GM23338 (cell line): ENCODE results near the gene SCIN. TPM values are rescaled to one million over a fixed set of nuclear protein-coding genes. Genes with fewer than 3 reads are reported as not detected.

Experiments
- ATAC-seq: fragments of 200-7000 bp; cut with Tn5 transposase; 3 replicates; pipeline ENCODE4 v1.9.1; 2020
- DNase-seq: peaks from one replicate; pipeline ENCODE4 v3.0.0-alpha.2; 2015; ENCODE audit warnings: low spot score
- H2AFZ ChIP-seq: fragments of 200-600 bp; sonication (generic); 2 replicates; pipeline ENCODE4 v1.8.0; 2016; ENCODE audit warnings: antibody characterized with exemption, mild to moderate bottlenecking, moderate library complexity
- H3F3A ChIP-seq: fragments of 200-600 bp; sonication (generic); replicated peaks from 2 replicates; pipeline ENCODE4 v1.8.0; 2017; ENCODE audit warnings: antibody characterized with exemption, mixed run types, low read depth
- H3K27ac ChIP-seq: fragments of 200-600 bp; sonication (generic); 2 replicates; pipeline ENCODE4 v1.6.1; 2016; ENCODE audit warnings: low read depth
- H3K27me3 ChIP-seq: fragments of 200-600 bp; sonication (generic); 2 replicates; pipeline ENCODE4 v1.8.0; 2016; ENCODE audit warnings: mild to moderate bottlenecking, mixed run types, moderate library complexity; ENCODE audit not compliant: insufficient read depth
- H3K36me3 ChIP-seq: fragments of 200-600 bp; sonication (generic); 2 replicates; pipeline ENCODE4 v1.8.0; 2016; ENCODE audit warnings: mild to moderate bottlenecking; ENCODE audit not compliant: insufficient read depth
- H3K4me1 ChIP-seq: fragments of 200-600 bp; sonication (generic); 2 replicates; pipeline ENCODE4 v1.8.0; 2016; ENCODE audit warnings: mild to moderate bottlenecking, moderate library complexity; ENCODE audit not compliant: insufficient read depth
- H3K4me2 ChIP-seq: fragments of 200-600 bp; sonication (generic); 2 replicates; pipeline ENCODE4 v1.7.1; 2017; ENCODE audit warnings: mixed run types
- H3K4me3 ChIP-seq: fragments of 200-600 bp; sonication (generic); 2 replicates; pipeline ENCODE4 v1.6.1; 2016; ENCODE audit warnings: mixed run types
- H3K79me2 ChIP-seq: fragments of 200-600 bp; sonication (generic); replicated peaks from 2 replicates; pipeline ENCODE4 v1.8.0; 2017; ENCODE audit warnings: mild to moderate bottlenecking; ENCODE audit not compliant: insufficient read depth
- H3K9me2 ChIP-seq: fragments of 200-600 bp; sonication (generic); 2 replicates; pipeline ENCODE4 v1.8.0; 2017; ENCODE audit not compliant: insufficient read depth
- H4K20me1 ChIP-seq: fragments of 200-600 bp; sonication (generic); replicated peaks from 2 replicates; pipeline ENCODE4 v1.8.0; 2017; ENCODE audit warnings: mild to moderate bottlenecking; ENCODE audit not compliant: insufficient read depth
- H3K27ac Mint-ChIP-seq: 2 replicates; pipeline ENCODE4 v1.8.0; 2020; ENCODE audit warnings: inconsistent platforms, mild to moderate bottlenecking, moderate library complexity, mixed read lengths
- H3K27me3 Mint-ChIP-seq: 3 replicates; pipeline ENCODE4 v1.8.0; 2022; ENCODE audit warnings: low read depth, mild to moderate bottlenecking, moderate library complexity, mixed read lengths, inconsistent platforms; ENCODE audit not compliant: insufficient read depth, poor library complexity
- H3K36me3 Mint-ChIP-seq: 3 replicates; pipeline ENCODE4 v1.8.0; 2021; ENCODE audit warnings: low read depth, mild to moderate bottlenecking, inconsistent platforms, moderate library complexity, mixed read lengths
- H3K4me1 Mint-ChIP-seq: 3 replicates; pipeline ENCODE4 v1.8.0; 2020; ENCODE audit warnings: mild to moderate bottlenecking, inconsistent platforms, mixed read lengths
- H3K4me3 Mint-ChIP-seq: 3 replicates; pipeline ENCODE4 v1.8.0; 2021; ENCODE audit warnings: moderate library complexity, mild to moderate bottlenecking, inconsistent platforms, mixed read lengths
- H3K9me3 Mint-ChIP-seq: 3 replicates; pipeline ENCODE4 v1.8.0; 2020; ENCODE audit warnings: moderate library complexity, mild to moderate bottlenecking, inconsistent platforms, mixed read lengths
- CREB1 ChIP-seq: fragments of 250-450 bp; sonication (Bioruptor Pico); IDR thresholded peaks from 2 replicates; pipeline ENCODE4 v1.5.0; 2020; ENCODE audit warnings: low read depth, mild to moderate bottlenecking, moderate library complexity
- CTCF ChIP-seq, 2 experiments: fragments of 200-600 bp in 1 of 2; sonication (generic) in 1 of 2; conservative IDR thresholded peaks; 2 replicates each; pipeline versions ENCODE4 v1.5.1 to v1.6.1; 2016 to 2017; ENCODE audit warnings: antibody characterized with exemption in 2 of 2, low read depth in 2 of 2, mild to moderate bottlenecking in 2 of 2, moderate library complexity in 1 of 2
- ETS1 ChIP-seq: IDR thresholded peaks from 2 replicates; pipeline ENCODE4 v1.6.1; 2016; ENCODE audit warnings: antibody characterized with exemption
- EZH2 ChIP-seq: fragments of 200-600 bp; sonication (generic); IDR thresholded peaks from one replicate; pipeline ENCODE4 v1.8.0; 2017; ENCODE audit warnings: antibody characterized with exemption, mild to moderate bottlenecking, low read depth; ENCODE audit not compliant: unreplicated experiment
- EZH2phosphoT487 ChIP-seq: fragments of 200-600 bp; sonication (generic); IDR thresholded peaks from one replicate; pipeline ENCODE4 v1.8.1; 2018; ENCODE audit warnings: antibody characterized with exemption; ENCODE audit not compliant: unreplicated experiment
- JUNB ChIP-seq: IDR thresholded peaks from one replicate; pipeline ENCODE4 v1.6.1; 2016; ENCODE audit warnings: antibody characterized with exemption; ENCODE audit not compliant: unreplicated experiment
- NANOG ChIP-seq: IDR thresholded peaks from 2 replicates; pipeline ENCODE4 v1.6.1; 2016; ENCODE audit warnings: antibody characterized with exemption, borderline replicate concordance
- POLR2AphosphoS5 ChIP-seq: IDR thresholded peaks from 2 replicates; pipeline ENCODE4 v1.6.1; 2016; ENCODE audit warnings: antibody characterized with exemption, low read depth
- REST ChIP-seq: IDR thresholded peaks from one replicate; pipeline ENCODE4 v1.6.1; 2018; ENCODE audit warnings: antibody characterized with exemption; ENCODE audit not compliant: unreplicated experiment
- STAT1 ChIP-seq: IDR thresholded peaks from one replicate; pipeline ENCODE4 v1.6.1; 2016; ENCODE audit warnings: antibody characterized with exemption; ENCODE audit not compliant: unreplicated experiment
- ZNF114 ChIP-seq: fragments of 250-450 bp; sonication (Bioruptor Pico); IDR thresholded peaks from 2 replicates; pipeline ENCODE4 v1.5.0; 2020; ENCODE audit warnings: mild to moderate bottlenecking, moderate library complexity
- ZNF331 ChIP-seq: fragments of 250-450 bp; sonication (Bioruptor Pico); IDR thresholded peaks from 2 replicates; pipeline ENCODE4 v1.5.0; 2020; ENCODE audit warnings: low read depth, mild to moderate bottlenecking, moderate library complexity
- ZNF462 ChIP-seq: fragments of 250-450 bp; sonication (Bioruptor Pico); IDR thresholded peaks from 2 replicates; pipeline ENCODE4 v1.5.0; 2020; ENCODE audit warnings: mild to moderate bottlenecking, moderate library complexity
- polyA plus RNA-seq: library from polyadenylated mRNA; unstranded; fragments of >200 nt; fragmentation: Nextera tagmentation; extraction: Ambion mirVana; gene quantifications from 2 replicates; pipeline ENCODE4 v1.2.1, GENCODE V29; 2016
- total RNA-seq: library from RNA; depleted of rRNA; stranded (reverse); fragments of >200 nt; shearing (Covaris generic); gene quantifications from 2 replicates; pipeline ENCODE4 v1.2.3, GENCODE V29; 2014

The SCIN gene
- total and polyA plus RNA-seq, 2 experiments from 2014 or later: 0.80 to 0.92 TPM

- ATAC-seq: no peak
- H3K4me1 ChIP-seq: no peaks in the 10 kb centered on the region
- H3K4me3 Mint-ChIP-seq: no peak overlapping the region
- no peaks in the 10 kb centered on the region for H3K79me2 ChIP-seq
- peaks cover 4% of the 10 kb centered on the region; the same call in 1 of the 3 replicates for H3K36me3 Mint-ChIP-seq
- H2AFZ ChIP-seq: no peak overlapping the region
- H3K27ac ChIP-seq: no peak overlapping the region
- TF ChIP-seq CREB1 (no peak), EZH2 (no peak), ZNF462 (CRISPR knock-in tag) (no peak), ZNF331 (CRISPR knock-in tag) (no peak), ZNF114 (CRISPR knock-in tag) (no peak), NANOG (no peak), REST (no peak), STAT1 (no peak), JUNB (no peak), EZH2phosphoT487 (no peak), ETS1 (no peak), POLR2AphosphoS5 (no peak), CTCF (conservative IDR thresholded peaks at IDR 0.05; ENCODE audit: low read depth in 2 of 2) (no peak)
- 0 out of 2 replicates have a peak, but pooled peaks cover 4% of the 10 kb centered on the region for H3K9me2 ChIP-seq
- peaks cover 8% of the 10 kb centered on the region; the same call in 2 of the 3 replicates for H3K9me3 Mint-ChIP-seq
- no peaks in the 10 kb centered on the region for H3K36me3 ChIP-seq
- H4K20me1 ChIP-seq: no peaks in the 10 kb centered on the region
- no peak overlapping the region for H3K4me2 ChIP-seq
- no peaks in the 10 kb centered on the region for H3K27me3 ChIP-seq
- no peaks in the 10 kb centered on the region for H3K4me1 Mint-ChIP-seq
- DNase-seq: no peak
- H3K4me3 ChIP-seq: no peak overlapping the region
- no peak overlapping the region for H3K27ac Mint-ChIP-seq
- H3F3A ChIP-seq: no peaks in the 10 kb centered on the region
- H3K27me3 Mint-ChIP-seq: no peaks in the 10 kb centered on the region
Measured at GRCh38 chr7:12594122-12594897, 23.8 kb downstream of the SCIN start.
